SU-DHL-6 (cell line): ENCODE data around the gene PHTF2.

Source experiments
- EZH2phosphoT487 ChIP-seq: fragments of 200-600 bp; sonication (generic), shearing (Covaris generic); conservative IDR thresholded peaks from 2 replicates; pipeline ENCODE4 v1.6.1; 2018; ENCODE audit warnings: mild to moderate bottlenecking, antibody characterized with exemption, low read length, moderate library complexity, mixed read lengths
- TF ChIP-seq, protein P1 (sequence below): fragments of 200-600 bp; sonication (generic); IDR thresholded peaks from one replicate; pipeline ENCODE4 v1.5.1; 2017; ENCODE audit warnings: antibody characterized with exemption, mild to moderate bottlenecking, low read length, moderate library complexity; ENCODE audit not compliant: insufficient read depth, poor library complexity, severe bottlenecking

- TF ChIP-seq, protein P1, sequence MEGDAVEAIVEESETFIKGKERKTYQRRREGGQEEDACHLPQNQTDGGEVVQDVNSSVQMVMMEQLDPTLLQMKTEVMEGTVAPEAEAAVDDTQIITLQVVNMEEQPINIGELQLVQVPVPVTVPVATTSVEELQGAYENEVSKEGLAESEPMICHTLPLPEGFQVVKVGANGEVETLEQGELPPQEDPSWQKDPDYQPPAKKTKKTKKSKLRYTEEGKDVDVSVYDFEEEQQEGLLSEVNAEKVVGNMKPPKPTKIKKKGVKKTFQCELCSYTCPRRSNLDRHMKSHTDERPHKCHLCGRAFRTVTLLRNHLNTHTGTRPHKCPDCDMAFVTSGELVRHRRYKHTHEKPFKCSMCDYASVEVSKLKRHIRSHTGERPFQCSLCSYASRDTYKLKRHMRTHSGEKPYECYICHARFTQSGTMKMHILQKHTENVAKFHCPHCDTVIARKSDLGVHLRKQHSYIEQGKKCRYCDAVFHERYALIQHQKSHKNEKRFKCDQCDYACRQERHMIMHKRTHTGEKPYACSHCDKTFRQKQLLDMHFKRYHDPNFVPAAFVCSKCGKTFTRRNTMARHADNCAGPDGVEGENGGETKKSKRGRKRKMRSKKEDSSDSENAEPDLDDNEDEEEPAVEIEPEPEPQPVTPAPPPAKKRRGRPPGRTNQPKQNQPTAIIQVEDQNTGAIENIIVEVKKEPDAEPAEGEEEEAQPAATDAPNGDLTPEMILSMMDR, result no peak
- no peak for TF ChIP-seq EZH2phosphoT487
These were observed 115.5 kb downstream of the PHTF2 start for GRCh38 chr7:77913977-77914607.
